Measurements from ENCODE around the gene ABCC2. TPM values are rescaled to one million over a fixed set of nuclear protein-coding genes. Genes with fewer than 3 reads are reported as not detected.

Gene ABCC2
- polyA plus RNA-seq, 1 donor from 2014 or later: 2.0 TPM

DNA sequence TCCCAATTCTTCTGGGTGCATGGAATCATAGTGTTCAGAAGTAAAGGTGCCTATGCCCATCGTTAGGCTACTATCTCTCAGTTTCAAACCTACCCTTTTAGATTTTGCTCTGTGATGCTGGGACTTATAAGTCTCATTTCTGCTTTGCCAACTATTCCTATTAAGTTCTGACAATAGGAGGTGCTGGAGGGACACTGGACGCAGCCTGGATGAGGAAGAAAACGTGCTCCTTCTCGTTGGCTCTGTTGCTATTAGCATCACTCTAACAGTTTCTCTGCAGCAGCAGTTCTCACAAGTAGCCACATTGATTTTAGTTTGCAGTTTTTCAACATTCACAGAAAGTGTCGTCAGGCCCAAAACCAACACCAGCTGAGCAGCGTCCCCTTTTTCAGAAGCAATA is 72.4 kb downstream of the ABCC2 start:
- TF ChIP-seq RAD21 (conservative IDR thresholded peaks at IDR 0.05) (peak; percentile 34), EP300 (conservative IDR thresholded peaks at IDR 0.05; ENCODE audit: poor library complexity, severe bottlenecking) (no peak)
- TF ChIP-seq, protein P1, sequence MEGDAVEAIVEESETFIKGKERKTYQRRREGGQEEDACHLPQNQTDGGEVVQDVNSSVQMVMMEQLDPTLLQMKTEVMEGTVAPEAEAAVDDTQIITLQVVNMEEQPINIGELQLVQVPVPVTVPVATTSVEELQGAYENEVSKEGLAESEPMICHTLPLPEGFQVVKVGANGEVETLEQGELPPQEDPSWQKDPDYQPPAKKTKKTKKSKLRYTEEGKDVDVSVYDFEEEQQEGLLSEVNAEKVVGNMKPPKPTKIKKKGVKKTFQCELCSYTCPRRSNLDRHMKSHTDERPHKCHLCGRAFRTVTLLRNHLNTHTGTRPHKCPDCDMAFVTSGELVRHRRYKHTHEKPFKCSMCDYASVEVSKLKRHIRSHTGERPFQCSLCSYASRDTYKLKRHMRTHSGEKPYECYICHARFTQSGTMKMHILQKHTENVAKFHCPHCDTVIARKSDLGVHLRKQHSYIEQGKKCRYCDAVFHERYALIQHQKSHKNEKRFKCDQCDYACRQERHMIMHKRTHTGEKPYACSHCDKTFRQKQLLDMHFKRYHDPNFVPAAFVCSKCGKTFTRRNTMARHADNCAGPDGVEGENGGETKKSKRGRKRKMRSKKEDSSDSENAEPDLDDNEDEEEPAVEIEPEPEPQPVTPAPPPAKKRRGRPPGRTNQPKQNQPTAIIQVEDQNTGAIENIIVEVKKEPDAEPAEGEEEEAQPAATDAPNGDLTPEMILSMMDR (IDR thresholded peaks at IDR 0.05; ENCODE audit: poor library complexity, severe bottlenecking): peak; percentile 33
- no peak overlapping the region for H3K4me2 ChIP-seq (ENCODE audit: low read length)
- no peaks in the 10 kb centered on the region for H3K9me3 ChIP-seq (ENCODE audit: low read length)
- H3K9me2 ChIP-seq (ENCODE audit: insufficient read depth, low read length): no peaks in the 10 kb centered on the region
- no peak overlapping the region for H3K27ac ChIP-seq (ENCODE audit: low read length)
- no peaks in the 10 kb centered on the region for H3K36me3 ChIP-seq (ENCODE audit: insufficient read depth, low read length)
- H3F3A ChIP-seq (ENCODE audit: insufficient read depth, low read length, poor library complexity, severe bottlenecking): no peaks in the 10 kb centered on the region
- H3K9ac ChIP-seq (ENCODE audit: low read length): no peak overlapping the region
- no peaks in the 10 kb centered on the region for H3K27me3 ChIP-seq (ENCODE audit: insufficient read depth, low read depth, low read length)
- no peaks in the 10 kb centered on the region for H3K79me2 ChIP-seq (replicated peaks; ENCODE audit: insufficient read depth, low read length)
- H3K4me3 ChIP-seq (ENCODE audit: low read length): no peak overlapping the region
- no peaks in the 10 kb centered on the region for H4K20me1 ChIP-seq (ENCODE audit: insufficient read depth)
- no peak overlapping the region for H2AFZ ChIP-seq (ENCODE audit: low read depth, low read length)

DNA sequence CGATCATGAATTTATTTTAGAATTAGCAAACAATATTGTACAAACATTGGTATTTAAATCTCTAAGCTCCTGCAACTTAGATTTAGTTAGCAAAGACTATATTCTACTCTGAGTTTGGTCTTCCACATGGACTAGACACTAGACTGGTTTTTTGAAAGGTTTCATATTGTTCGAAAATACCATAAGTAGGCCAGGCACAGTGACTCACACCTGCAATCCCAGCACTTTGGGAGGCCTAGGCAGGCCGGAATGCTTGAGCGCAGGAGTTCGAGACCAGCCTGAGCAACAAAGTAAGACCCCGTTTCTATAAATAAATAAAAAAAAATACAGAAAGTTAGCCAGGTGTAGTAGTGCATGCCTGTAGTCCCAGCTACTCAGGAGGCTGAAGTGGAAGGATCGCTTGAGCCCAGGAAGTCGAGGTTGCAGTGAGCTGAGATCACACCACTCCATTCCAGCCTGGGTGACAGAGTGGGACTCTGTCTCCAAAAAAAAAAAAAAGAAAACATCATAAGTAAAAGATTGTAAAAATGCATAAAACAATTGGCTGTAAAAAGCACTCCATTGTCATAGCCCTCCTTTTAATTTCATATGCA is 73.1 kb downstream of the ABCC2 start:
- Histone ChIP-seq H3K9ac (ENCODE audit: low read length) (no peak overlapping the region), H4K20me1 (ENCODE audit: insufficient read depth) (no peaks in the 10 kb centered on the region), H3K27me3 (ENCODE audit: insufficient read depth, low read depth, low read length) (no peaks in the 10 kb centered on the region), H2AFZ (ENCODE audit: low read depth, low read length) (no peak overlapping the region), H3K79me2 (replicated peaks; ENCODE audit: insufficient read depth, low read length) (no peaks in the 10 kb centered on the region), H3K27ac (ENCODE audit: low read length) (no peak overlapping the region), H3K9me3 (ENCODE audit: low read length) (no peaks in the 10 kb centered on the region), H3K4me3 (ENCODE audit: low read length) (no peak overlapping the region), H3F3A (ENCODE audit: insufficient read depth, low read length, poor library complexity, severe bottlenecking) (no peaks in the 10 kb centered on the region), H3K36me3 (ENCODE audit: insufficient read depth, low read length) (no peaks in the 10 kb centered on the region), H3K4me2 (ENCODE audit: low read length) (no peak overlapping the region), H3K9me2 (ENCODE audit: insufficient read depth, low read length) (no peaks in the 10 kb centered on the region)
- TF ChIP-seq SMC3 (conservative IDR thresholded peaks at IDR 0.05; ENCODE audit: poor library complexity) (no peak), EZH2 (IDR thresholded peaks at IDR 0.05; ENCODE audit: borderline replicate concordance, insufficient read depth, low read length, poor library complexity, severe bottlenecking) (no peak), RAD21 (conservative IDR thresholded peaks at IDR 0.05) (no peak)
- TF ChIP-seq, protein P2, sequence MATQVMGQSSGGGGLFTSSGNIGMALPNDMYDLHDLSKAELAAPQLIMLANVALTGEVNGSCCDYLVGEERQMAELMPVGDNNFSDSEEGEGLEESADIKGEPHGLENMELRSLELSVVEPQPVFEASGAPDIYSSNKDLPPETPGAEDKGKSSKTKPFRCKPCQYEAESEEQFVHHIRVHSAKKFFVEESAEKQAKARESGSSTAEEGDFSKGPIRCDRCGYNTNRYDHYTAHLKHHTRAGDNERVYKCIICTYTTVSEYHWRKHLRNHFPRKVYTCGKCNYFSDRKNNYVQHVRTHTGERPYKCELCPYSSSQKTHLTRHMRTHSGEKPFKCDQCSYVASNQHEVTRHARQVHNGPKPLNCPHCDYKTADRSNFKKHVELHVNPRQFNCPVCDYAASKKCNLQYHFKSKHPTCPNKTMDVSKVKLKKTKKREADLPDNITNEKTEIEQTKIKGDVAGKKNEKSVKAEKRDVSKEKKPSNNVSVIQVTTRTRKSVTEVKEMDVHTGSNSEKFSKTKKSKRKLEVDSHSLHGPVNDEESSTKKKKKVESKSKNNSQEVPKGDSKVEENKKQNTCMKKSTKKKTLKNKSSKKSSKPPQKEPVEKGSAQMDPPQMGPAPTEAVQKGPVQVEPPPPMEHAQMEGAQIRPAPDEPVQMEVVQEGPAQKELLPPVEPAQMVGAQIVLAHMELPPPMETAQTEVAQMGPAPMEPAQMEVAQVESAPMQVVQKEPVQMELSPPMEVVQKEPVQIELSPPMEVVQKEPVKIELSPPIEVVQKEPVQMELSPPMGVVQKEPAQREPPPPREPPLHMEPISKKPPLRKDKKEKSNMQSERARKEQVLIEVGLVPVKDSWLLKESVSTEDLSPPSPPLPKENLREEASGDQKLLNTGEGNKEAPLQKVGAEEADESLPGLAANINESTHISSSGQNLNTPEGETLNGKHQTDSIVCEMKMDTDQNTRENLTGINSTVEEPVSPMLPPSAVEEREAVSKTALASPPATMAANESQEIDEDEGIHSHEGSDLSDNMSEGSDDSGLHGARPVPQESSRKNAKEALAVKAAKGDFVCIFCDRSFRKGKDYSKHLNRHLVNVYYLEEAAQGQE (IDR thresholded peaks at IDR 0.05; ENCODE audit: borderline replicate concordance): no peak

DNA sequence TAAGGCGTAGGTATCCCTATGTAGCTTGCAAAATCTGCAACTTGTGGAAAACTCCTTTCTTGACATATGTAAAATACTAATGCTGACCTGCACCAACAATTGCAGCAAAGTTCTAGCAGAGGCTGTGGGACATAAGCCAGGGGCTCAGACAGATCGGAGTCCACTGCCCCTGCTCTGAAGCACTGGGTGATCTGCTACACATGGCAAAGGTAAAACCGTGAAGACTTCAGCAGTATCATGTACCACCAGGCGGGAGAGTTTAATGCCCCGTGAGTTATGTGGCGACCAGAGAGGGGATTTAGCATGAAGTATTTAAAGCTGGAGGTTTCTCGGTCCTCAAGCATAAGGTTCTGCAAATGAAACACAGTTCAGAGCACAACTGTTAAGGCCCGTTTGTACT is 76.4 kb downstream of the ABCC2 start:
- Histone ChIP-seq H3K9ac (ENCODE audit: low read length) (no peak overlapping the region), H3K79me2 (replicated peaks; ENCODE audit: insufficient read depth, low read length) (no peaks in the 10 kb centered on the region), H3K9me3 (ENCODE audit: low read length) (no peaks in the 10 kb centered on the region), H3F3A (ENCODE audit: insufficient read depth, low read length, poor library complexity, severe bottlenecking) (no peaks in the 10 kb centered on the region), H3K9me2 (ENCODE audit: insufficient read depth, low read length) (no peaks in the 10 kb centered on the region), H3K36me3 (ENCODE audit: insufficient read depth, low read length) (no peaks in the 10 kb centered on the region), H3K4me2 (ENCODE audit: low read length) (no peak overlapping the region), H3K27me3 (ENCODE audit: insufficient read depth, low read depth, low read length) (no peaks in the 10 kb centered on the region), H4K20me1 (ENCODE audit: insufficient read depth) (no peaks in the 10 kb centered on the region), H2AFZ (ENCODE audit: low read depth, low read length) (no peak overlapping the region), H3K27ac (ENCODE audit: low read length) (no peak overlapping the region), H3K4me3 (ENCODE audit: low read length) (no peak overlapping the region)
- TF ChIP-seq, protein P2 (IDR thresholded peaks at IDR 0.05; ENCODE audit: borderline replicate concordance): no peak
- TF ChIP-seq, protein P1 (IDR thresholded peaks at IDR 0.05; ENCODE audit: poor library complexity, severe bottlenecking): no peak
- no peak for TF ChIP-seq TAF1 (IDR thresholded peaks at IDR 0.05; ENCODE audit: low read depth)
- no peak for TF ChIP-seq RAD21 (conservative IDR thresholded peaks at IDR 0.05)
- no peak for TF ChIP-seq EP300 (conservative IDR thresholded peaks at IDR 0.05; ENCODE audit: poor library complexity, severe bottlenecking)
